RWPE2 (cell line): Measurements from ENCODE around the gene PUS7.
"Not testable (repeated sequence)": the region's sequence is repeated elsewhere in the genome, so short reads cannot be mapped to it uniquely, and the experiment has no call there.

Experiments used
- ATAC-seq: fragments of 200-7000 bp; cut with Tn5 transposase; 3 replicates; pipeline ENCODE4 v1.9.1; 2021; ENCODE audit warnings: low read depth
- DNase-seq: peaks from one replicate; pipeline ENCODE4 v3.0.0-alpha.2; 2020; ENCODE audit warnings: low spot score
- H3K27ac ChIP-seq: fragments of 450-650 bp; 2 replicates; pipeline ENCODE4 v1.5.1; 2017; ENCODE audit warnings: mild to moderate bottlenecking; ENCODE audit not compliant: poor library complexity, severe bottlenecking
- H3K27me3 ChIP-seq: fragments of 250-450 bp; sonication (Bioruptor Pico); 2 replicates; pipeline ENCODE4 v1.5.1; 2021; ENCODE audit warnings: mild to moderate bottlenecking, moderate library complexity; ENCODE audit not compliant: insufficient read depth, poor library complexity, severe bottlenecking
- H3K36me3 ChIP-seq: fragments of 250-450 bp; sonication (Bioruptor Pico); 2 replicates; pipeline ENCODE4 v1.5.1; 2020; ENCODE audit warnings: low read depth, mild to moderate bottlenecking, moderate library complexity
- H3K4me1 ChIP-seq: fragments of 250-450 bp; sonication (Bioruptor Pico); 2 replicates; pipeline ENCODE4 v1.5.1; 2021; ENCODE audit warnings: mild to moderate bottlenecking, moderate library complexity; ENCODE audit not compliant: insufficient read depth, poor library complexity, severe bottlenecking
- H3K4me3 ChIP-seq: fragments of 250-450 bp; sonication (Bioruptor Pico); 2 replicates; pipeline ENCODE4 v1.5.1; 2021; ENCODE audit warnings: mild to moderate bottlenecking, moderate library complexity; ENCODE audit not compliant: severe bottlenecking
- H3K9me3 ChIP-seq: fragments of 250-450 bp; sonication (Bioruptor Pico); 2 replicates; pipeline ENCODE4 v1.5.1; 2021; ENCODE audit warnings: mild to moderate bottlenecking, moderate library complexity; ENCODE audit not compliant: severe bottlenecking
- CTCF ChIP-seq: fragments of 450-650 bp; IDR thresholded peaks from one replicate; pipeline ENCODE4 v1.5.1; 2017; ENCODE audit warnings: mild to moderate bottlenecking, moderate library complexity; ENCODE audit not compliant: poor library complexity, severe bottlenecking

Gene PUS7

GRCh38 chr7:105450177-105450861, 71.8 kb downstream of the PUS7 start:
- Histone ChIP-seq H3K36me3 (no peaks in the 10 kb centered on the region), H3K4me1 (peaks cover 15% of the 10 kb centered on the region), H3K4me3 (no peak overlapping the region), H3K9me3 (no peaks in the 10 kb centered on the region), H3K27me3 (no peaks in the 10 kb centered on the region), H3K27ac (no peak overlapping the region)
- TF ChIP-seq CTCF = no peak
- no peak for ATAC-seq
- no peak for DNase-seq

- Histone ChIP-seq H3K36me3 (no peaks in the 10 kb centered on the region), H3K27me3 (no peaks in the 10 kb centered on the region), H3K4me3 (no peak overlapping the region), H3K4me1 (no peaks in the 10 kb centered on the region), H3K9me3 (no peaks in the 10 kb centered on the region), H3K27ac (no peak overlapping the region)
- DNase-seq (no peak), ATAC-seq (no peak)
- no peak for TF ChIP-seq CTCF
Measured at GRCh38 chr7:105448181-105448580, 73.9 kb downstream of the PUS7 start.

GRCh38 chr7:105444342-105444987, 77.6 kb downstream of the PUS7 start:
- no peaks in the 10 kb centered on the region for H3K4me1 ChIP-seq
- no peaks in the 10 kb centered on the region for H3K27me3 ChIP-seq
- no peak overlapping the region for H3K4me3 ChIP-seq
- DNase-seq = no peak
- H3K9me3 ChIP-seq = no peaks in the 10 kb centered on the region
- H3K27ac ChIP-seq = no peak overlapping the region
- no peak for ATAC-seq
- TF ChIP-seq CTCF = no peak
- H3K36me3 ChIP-seq = no peaks in the 10 kb centered on the region

- ATAC-seq, DNase-seq, H3K9me3 ChIP-seq, H3K36me3 ChIP-seq, H3K27me3 ChIP-seq, H3K27ac ChIP-seq, H3K4me3 ChIP-seq, H3K4me1 ChIP-seq: not testable (repeated sequence)
Measured at GRCh38 chr7:105442214-105442613, 79.9 kb downstream of the PUS7 start.

GRCh38 chr7:105439174-105439893, 82.7 kb downstream of the PUS7 start:
- Histone ChIP-seq H3K36me3 (no peaks in the 10 kb centered on the region), H3K9me3 (no peaks in the 10 kb centered on the region), H3K4me1 (peaks cover 6% of the 10 kb centered on the region), H3K4me3 (no peak overlapping the region), H3K27me3 (no peaks in the 10 kb centered on the region), H3K27ac (peak overlapping the region; percentile 68)
- ATAC-seq (peak; percentile 95), DNase-seq (peak; percentile 61)
- TF ChIP-seq CTCF = peak; percentile 45
